Uterus (tissue), 4 donors: ENCODE measurements around the gene STX16. TPM values are rescaled to one million over a fixed set of nuclear protein-coding genes. Genes with fewer than 3 reads are reported as not detected.

Source experiments
- DNase-seq, 2 donors: peaks; one replicate each; pipeline ENCODE4 v3.0.0-alpha.2; 2019 to 2020
- H3K27ac ChIP-seq, 2 donors: fragments of 200-600 bp; sonication (generic); 1 replicate in 1 of 2; 2 replicates in 1 of 2; pipeline ENCODE4 v1.5.1; 2016 to 2018
- H3K27me3 ChIP-seq, 2 donors: fragments of 200-600 bp; sonication (generic); one replicate each; pipeline ENCODE4 v1.5.1; 2018 to 2019; ENCODE audit warnings: control low read depth in 1 of 2
- H3K36me3 ChIP-seq, 2 donors: fragments of 200-600 bp; sonication (generic); one replicate each; pipeline ENCODE4 v1.5.1; 2019; ENCODE audit warnings: control low read depth in 1 of 2
- H3K4me1 ChIP-seq, 2 donors: fragments of 200-600 bp; sonication (generic); one replicate each; pipeline ENCODE4 v1.5.1; 2018 to 2019; ENCODE audit warnings: control low read depth in 1 of 2
- H3K4me3 ChIP-seq, 2 donors: fragments of 200-600 bp; sonication (generic); 1 replicate in 1 of 2; 2 replicates in 1 of 2; pipeline ENCODE4 v1.5.1; 2018 to 2019; ENCODE audit warnings: mild to moderate bottlenecking in 1 of 2
- H3K9me3 ChIP-seq, 2 donors: fragments of 200-600 bp; sonication (generic); one replicate each; pipeline ENCODE4 v1.5.1; 2019; ENCODE audit warnings: control low read depth in 1 of 2
- CTCF ChIP-seq, 4 experiments: fragments of 200-600 bp in 2 of 4; fragments of 450-650 bp in 2 of 4; sonication (generic) in 2 of 4; IDR thresholded peaks; one replicate each; pipeline ENCODE4 v1.5.1; 2016 to 2019; ENCODE audit warnings: antibody characterized with exemption in 4 of 4, mild to moderate bottlenecking in 2 of 4, moderate library complexity in 1 of 4
- POLR2A ChIP-seq, 2 donors: fragments of 450-650 bp; IDR thresholded peaks; one replicate each; pipeline ENCODE4 v1.6.1; 2016; ENCODE audit warnings: antibody characterized with exemption in 2 of 2, mild to moderate bottlenecking in 1 of 2, moderate library complexity in 1 of 2
- intact Hi-C: fragments of 100-400 bp; cut with DNase I; formaldehyde crosslinking; loops from one replicate; pipeline ENCODE4 v1.15.1; 2023; ENCODE audit warnings: low total_unique reads
- total RNA-seq, 4 donors: library from RNA; depleted of rRNA in 3 of 4; stranded (reverse); fragments of >200 nt in 3 of 4; gene quantifications; one replicate each; pipeline versions ENCODE4 v1.1.0 to v1.2.4, GENCODE V29; 2014 to 2023
- donor health status: DM: yes; HTN: yes; CAD: no.

STX16 gene
- total RNA-seq, 4 donors from 2014 or later, result 32.6 to 82.7 (median 60.8) TPM

- no peak for TF ChIP-seq POLR2A (IDR thresholded peaks at IDR 0.05)
- TF ChIP-seq CTCF (IDR thresholded peaks at IDR 0.05), result no peak
- intact Hi-C loops, result no loop called here
- Histone ChIP-seq H3K9me3 (no peaks in the 10 kb centered on the region), H3K27me3 (no peaks in the 10 kb centered on the region), H3K4me1 (no peaks in the 10 kb centered on the region), H3K4me3 (no peak overlapping the region), H3K27ac (no peak overlapping the region), H3K36me3 (no peaks in the 10 kb centered on the region)
- DNase-seq, result peak in 1 of 2 donors; percentile 5
Observed at GRCh38 chr20:58702161-58702510, 51.1 kb downstream of the STX16 start.

GRCh38 chr20:58702859-58703648 lies 52.0 kb downstream of the STX16 start:
- no peak overlapping the region for H3K4me3 ChIP-seq
- H3K9me3 ChIP-seq, result no peaks in the 10 kb centered on the region
- no peaks in the 10 kb centered on the region for H3K27me3 ChIP-seq
- intact Hi-C loops, result no loop called here
- H3K36me3 ChIP-seq, result no peaks in the 10 kb centered on the region
- H3K4me1 ChIP-seq, result no peaks in the 10 kb centered on the region
- TF ChIP-seq CTCF (IDR thresholded peaks at IDR 0.05), result no peak
- TF ChIP-seq POLR2A (IDR thresholded peaks at IDR 0.05), result no peak
- no peak overlapping the region for H3K27ac ChIP-seq
- DNase-seq, result peak in 1 of 2 donors; percentile 8

- Histone ChIP-seq H3K27ac (no peak overlapping the region), H3K36me3 (no peaks in the 10 kb centered on the region), H3K4me1 (no peaks in the 10 kb centered on the region), H3K4me3 (no peak overlapping the region), H3K27me3 (no peaks in the 10 kb centered on the region), H3K9me3 (no peaks in the 10 kb centered on the region)
- DNase-seq, result no peak
- TF ChIP-seq POLR2A (IDR thresholded peaks at IDR 0.05) (no peak), CTCF (IDR thresholded peaks at IDR 0.05) (no peak)
- intact Hi-C loops, result no loop called here
Observed at GRCh38 chr20:58703765-58704371, 52.8 kb downstream of the STX16 start.

- no peak overlapping the region for H3K4me3 ChIP-seq
- TF ChIP-seq POLR2A (IDR thresholded peaks at IDR 0.05) (no peak), CTCF (IDR thresholded peaks at IDR 0.05) (no peak)
- no peaks in the 10 kb centered on the region for H3K36me3 ChIP-seq
- DNase-seq, result peak in 1 of 2 donors; percentile 8
- no peaks in the 10 kb centered on the region for H3K4me1 ChIP-seq
- intact Hi-C loops, result no loop called here
- H3K27ac ChIP-seq, result no peak overlapping the region
- no peaks in the 10 kb centered on the region for H3K27me3 ChIP-seq
- no peaks in the 10 kb centered on the region for H3K9me3 ChIP-seq
Observed at GRCh38 chr20:58705208-58705926, 54.3 kb downstream of the STX16 start.
